Activated naive CD4-positive, alpha-beta T cell treated with anti-CD3 and anti-CD28 coated beads for 36 hours (primary cell): ENCODE measurements around the gene ACOT2. TPM values are rescaled to one million over a fixed set of nuclear protein-coding genes. Genes with fewer than 3 reads are reported as not detected.

Experiments used
- total RNA-seq, 2 experiments: library from RNA; stranded (reverse); gene quantifications; one replicate each; pipeline ENCODE4 v1.2.3, GENCODE V29; 2021

ACOT2 gene
- total RNA-seq, 2 experiments from 2014 or later, result 2.9 to 3.3 TPM

Other genes with a start within 250 kb of the ACOT2 start
- gene NUMB, start 110.7 kb upstream of the ACOT2 start, total RNA-seq, result 10 to 100 TPM; 24.2 to 26.4 TPM
- gene RIOX1, start 78.3 kb upstream of the ACOT2 start, total RNA-seq, result 1 to 10 TPM; 8.1 to 8.9 TPM
- under 1 TPM; 0.72 to 0.79 TPM for gene ACOT1, start 32.1 kb upstream of the ACOT2 start, total RNA-seq
- gene HEATR4, start 10.3 kb upstream of the ACOT2 start, total RNA-seq, result not detected
- gene ACOT4, start 22.7 kb downstream of the ACOT2 start, total RNA-seq, result 1 to 10 TPM; 1.4 to 1.7 TPM
- gene ACOT6, start 43.3 kb downstream of the ACOT2 start, total RNA-seq, result not detected
- 1 to 10 TPM; 4.4 TPM for gene DNAL1, start 75.8 kb downstream of the ACOT2 start, total RNA-seq
- 10 to 100 TPM; 18.5 to 19.2 TPM for gene PNMA1, start 145.2 kb downstream of the ACOT2 start, total RNA-seq